Measurements from ENCODE around the gene ANKRD61.

- TF ChIP-seq CTCF (conservative IDR thresholded peaks at IDR 0.05 in 1 of 2, IDR thresholded peaks at IDR 0.05 in 1 of 2; ENCODE audit: extremely low read depth in 1 of 2, insufficient read depth in 1 of 2, low read depth in 1 of 2, low read length in 2 of 2) (no peak), EZH2 (IDR thresholded peaks at IDR 0.05; ENCODE audit: borderline replicate concordance, low read length) (no peak)
Observed at GRCh38 chr7:6031567-6031966, 391 bp downstream of the ANKRD61 start.
